ENCODE measurements around the gene CEP112. TPM values are rescaled to one million over a fixed set of nuclear protein-coding genes. Genes with fewer than 3 reads are reported as not detected.

CEP112 gene
- total and polyA plus RNA-seq, 4 donors = 5.9 to 32.9 (median 18.8) TPM

GRCh38 chr17:65664266-65664665 is 527.7 kb downstream of the CEP112 start:
- DNase-seq = peak; percentile 24 to 84 (median 73)
- H3K27ac ChIP-seq (ENCODE audit: low read depth in 1 of 2, low read length in 1 of 2) = no peak overlapping the region
- TF ChIP-seq CTCF (IDR thresholded peaks at IDR 0.05; ENCODE audit: control extremely low read depth, extremely low read depth) = no peak
- no peak for ATAC-seq (ENCODE audit: insufficient read depth, low FRiP score)
- no peak overlapping the region for H3K4me3 ChIP-seq
- peaks cover 0 to 9% (median 0%) of the 10 kb centered on the region in 5 donors for H3K4me1 ChIP-seq (ENCODE audit: control insufficient read depth in 5 of 5, insufficient read depth in 5 of 5, low read length in 5 of 5)
- peaks cover 0 to 2% (median 0%) of the 10 kb centered on the region in 4 donors for H3K36me3 ChIP-seq (ENCODE audit: control insufficient read depth in 4 of 4, insufficient read depth in 4 of 4, low read length in 4 of 4)
- no peaks in the 10 kb centered on the region for H3K27me3 ChIP-seq (ENCODE audit: control insufficient read depth in 3 of 3, insufficient read depth in 3 of 3, low read length in 2 of 3)
- H3K9me3 ChIP-seq (ENCODE audit: control insufficient read depth in 4 of 4, insufficient read depth in 3 of 4, low read length in 3 of 4) = no peaks in the 10 kb centered on the region
- WGBS, 2 donors = 86 to 87% methylated on average over 4 of the region's 4 CpGs
- H3K9ac ChIP-seq (ENCODE audit: insufficient read depth in 1 of 2, low read length in 2 of 2) = no peak overlapping the region

- Histone ChIP-seq H3K4me1 (ENCODE audit: control insufficient read depth in 5 of 5, insufficient read depth in 5 of 5, low read length in 5 of 5) (peaks cover 0 to 9% (median 0%) of the 10 kb centered on the region in 5 donors), H3K27ac (ENCODE audit: low read depth in 1 of 2, low read length in 1 of 2) (no peak overlapping the region), H3K27me3 (ENCODE audit: control insufficient read depth in 3 of 3, insufficient read depth in 3 of 3, low read length in 2 of 3) (no peaks in the 10 kb centered on the region), H3K36me3 (ENCODE audit: control insufficient read depth in 4 of 4, insufficient read depth in 4 of 4, low read length in 4 of 4) (peaks cover 0 to 2% (median 0%) of the 10 kb centered on the region in 4 donors), H3K4me3 (no peak overlapping the region), H3K9ac (ENCODE audit: insufficient read depth in 1 of 2, low read length in 2 of 2) (no peak overlapping the region), H3K9me3 (ENCODE audit: control insufficient read depth in 4 of 4, insufficient read depth in 3 of 4, low read length in 3 of 4) (no peaks in the 10 kb centered on the region)
- no peak for ATAC-seq (ENCODE audit: insufficient read depth, low FRiP score)
- no peak for TF ChIP-seq CTCF (IDR thresholded peaks at IDR 0.05; ENCODE audit: control extremely low read depth, extremely low read depth)
- 68 to 80% methylated on average over 1 of the region's 1 CpG for WGBS, 2 donors
- peak in 2 of 3 donors; percentile 35 to 46 for DNase-seq
These were observed 529.7 kb downstream of the CEP112 start for GRCh38 chr17:65662196-65662595.

- Histone ChIP-seq H3K27me3 (ENCODE audit: control insufficient read depth in 3 of 3, insufficient read depth in 3 of 3, low read length in 2 of 3) (no peaks in the 10 kb centered on the region), H3K4me1 (ENCODE audit: control insufficient read depth in 5 of 5, insufficient read depth in 5 of 5, low read length in 5 of 5) (peaks cover 0 to 9% (median 0%) of the 10 kb centered on the region in 5 donors), H3K9ac (ENCODE audit: insufficient read depth in 1 of 2, low read length in 2 of 2) (no peak overlapping the region), H3K36me3 (ENCODE audit: control insufficient read depth in 4 of 4, insufficient read depth in 4 of 4, low read length in 4 of 4) (peaks cover 0 to 2% (median 0%) of the 10 kb centered on the region in 4 donors), H3K9me3 (ENCODE audit: control insufficient read depth in 4 of 4, insufficient read depth in 3 of 4, low read length in 3 of 4) (no peaks in the 10 kb centered on the region), H3K27ac (ENCODE audit: low read depth in 1 of 2, low read length in 1 of 2) (no peak overlapping the region), H3K4me3 (no peak overlapping the region)
- no peak for TF ChIP-seq CTCF (IDR thresholded peaks at IDR 0.05; ENCODE audit: control extremely low read depth, extremely low read depth)
- 90 to 96% methylated on average over 2 of the region's 2 CpGs for WGBS, 2 donors
- ATAC-seq (ENCODE audit: insufficient read depth, low FRiP score) = no peak
- DNase-seq = no peak
These were observed 531.0 kb downstream of the CEP112 start for GRCh38 chr17:65660947-65661346.

GRCh38 chr17:65660078-65660477 is 531.9 kb downstream of the CEP112 start:
- no peak overlapping the region for H3K4me3 ChIP-seq
- WGBS, 2 donors = 67 to 85% methylated on average over 1 of the region's 1 CpG
- no peak for TF ChIP-seq CTCF (IDR thresholded peaks at IDR 0.05; ENCODE audit: control extremely low read depth, extremely low read depth)
- no peaks in the 10 kb centered on the region for H3K9me3 ChIP-seq (ENCODE audit: control insufficient read depth in 4 of 4, insufficient read depth in 3 of 4, low read length in 3 of 4)
- H3K27me3 ChIP-seq (ENCODE audit: control insufficient read depth in 3 of 3, insufficient read depth in 3 of 3, low read length in 2 of 3) = no peaks in the 10 kb centered on the region
- H3K36me3 ChIP-seq (ENCODE audit: control insufficient read depth in 4 of 4, insufficient read depth in 4 of 4, low read length in 4 of 4) = peaks cover 0 to 2% (median 0%) of the 10 kb centered on the region in 4 donors
- no peak overlapping the region for H3K9ac ChIP-seq (ENCODE audit: insufficient read depth in 1 of 2, low read length in 2 of 2)
- no peak for DNase-seq
- no peak for ATAC-seq (ENCODE audit: insufficient read depth, low FRiP score)
- no peak overlapping the region for H3K27ac ChIP-seq (ENCODE audit: low read depth in 1 of 2, low read length in 1 of 2)
- peaks cover 0 to 9% (median 0%) of the 10 kb centered on the region in 5 donors for H3K4me1 ChIP-seq (ENCODE audit: control insufficient read depth in 5 of 5, insufficient read depth in 5 of 5, low read length in 5 of 5)

All from lung (tissue), 12 donors.